Measurements from ENCODE around the gene CHST3. TPM values are rescaled to one million over a fixed set of nuclear protein-coding genes. Genes with fewer than 3 reads are reported as not detected.
A peak's percentile ranks its signal among the peaks of the same experiment; 100 is the strongest.

The CHST3 gene
- total RNA-seq, 4 donors from 2014 or later: 8.6 to 16.9 (median 14.0) TPM

- Histone ChIP-seq H3K27me3 (no peaks in the 10 kb centered on the region), H3K36me3 (no peaks in the 10 kb centered on the region), H3K4me1 (peaks cover 45 to 91% of the 10 kb centered on the region in 2 donors), H3K27ac (no peak overlapping the region), H3K4me3 (replicated peaks in 1 of 3) (no peak overlapping the region), H3K9me3 (no peaks in the 10 kb centered on the region)
- WGBS, 2 donors: 71 to 76% methylated on average over 7 of the region's 7 CpGs
- intact Hi-C loops (cut with DNase I): no loop called here
- TF ChIP-seq CTCF (IDR thresholded peaks at IDR 0.05) (no peak), POLR2A (IDR thresholded peaks at IDR 0.05) (no peak)
- no peak for DNase-seq
These were observed 14.3 kb downstream of the CHST3 start for GRCh38 chr10:71978476-71978875.

- WGBS, 2 donors: 82 to 88% methylated on average over 15 of the region's 15 CpGs
- TF ChIP-seq POLR2A (IDR thresholded peaks at IDR 0.05): no peak
- TF ChIP-seq CTCF (IDR thresholded peaks at IDR 0.05): no peak
- Histone ChIP-seq H3K9me3 (no peaks in the 10 kb centered on the region), H3K4me3 (replicated peaks in 1 of 3) (no peak overlapping the region), H3K27ac (peak overlapping the region in 1 of 3 donors; percentile 20), H3K27me3 (no peaks in the 10 kb centered on the region), H3K36me3 (no peaks in the 10 kb centered on the region), H3K4me1 (peaks cover 45 to 93% of the 10 kb centered on the region in 2 donors)
- no peak for DNase-seq
- intact Hi-C loops (cut with DNase I): no loop called here
These were observed 14.9 kb downstream of the CHST3 start for GRCh38 chr10:71978988-71979691.

- Histone ChIP-seq H3K27me3 (no peaks in the 10 kb centered on the region), H3K4me1 (peaks cover 48 to 93% of the 10 kb centered on the region in 2 donors), H3K27ac (peak overlapping the region; percentile 20 to 88 (median 45)), H3K4me3 (replicated peaks in 1 of 3) (no peak overlapping the region), H3K36me3 (no peaks in the 10 kb centered on the region), H3K9me3 (no peaks in the 10 kb centered on the region)
- TF ChIP-seq CTCF (IDR thresholded peaks at IDR 0.05) (no peak), POLR2A (IDR thresholded peaks at IDR 0.05) (no peak)
- DNase-seq: no peak
- intact Hi-C loops (cut with DNase I): no loop called here
- 89 to 90% methylated on average over 5 of the region's 5 CpGs for WGBS, 2 donors
These were observed 15.5 kb downstream of the CHST3 start for GRCh38 chr10:71979692-71980062.

- peaks cover 53 to 93% of the 10 kb centered on the region in 2 donors for H3K4me1 ChIP-seq
- H3K36me3 ChIP-seq: no peaks in the 10 kb centered on the region
- H3K27me3 ChIP-seq: no peaks in the 10 kb centered on the region
- DNase-seq: no peak
- no peak overlapping the region for H3K4me3 ChIP-seq (replicated peaks in 1 of 3)
- WGBS, 2 donors: 28 to 31% methylated on average over 10 of the region's 10 CpGs
- H3K27ac ChIP-seq: peak overlapping the region; percentile 45 to 88 (median 87)
- H3K9me3 ChIP-seq: no peaks in the 10 kb centered on the region
- TF ChIP-seq POLR2A (IDR thresholded peaks at IDR 0.05) (no peak), CTCF (IDR thresholded peaks at IDR 0.05) (no peak)
- intact Hi-C loops (cut with DNase I): no loop called here
These were observed 16.2 kb downstream of the CHST3 start for GRCh38 chr10:71980181-71981014.
